HCT116 (cell line): Measurements from ENCODE around the gene CAMK2G. TPM values are rescaled to one million over a fixed set of nuclear protein-coding genes. Genes with fewer than 3 reads are reported as not detected.

Experiments used
- ATAC-seq: fragments of 200-7000 bp; cut with Tn5 transposase; 2 replicates; pipeline ENCODE4 v1.9.1; 2020; ENCODE audit warnings: mild to moderate bottlenecking, moderate library complexity
- BruUV-seq: library from RNA; stranded (reverse); fragments of 400-500 nt; replicated peaks from 2 replicates; lab custom pipeline; 2021; lab: Mats Ljungman, UMichigan
- CTCF ChIA-PET: fragments of 300-600 bp; sonication (Branson Sonifier 250); formaldehyde crosslinking; loops from one replicate; lab custom pipeline; 2021; ENCODE audit warnings: antibody characterized with exemption; lab: Charles Lee
- POLR2A ChIA-PET: fragments of 300-600, 350-600 bp; sonication (Branson Sonifier 250); formaldehyde crosslinking; loops from one replicate; lab custom pipeline; 2021; ENCODE audit warnings: antibody characterized with exemption; lab: Charles Lee
- RAD21 ChIA-PET, 2 experiments: fragments of 300-600 bp; sonication (Branson Sonifier 250); formaldehyde crosslinking; loops; one replicate each; lab custom pipeline; 2023; ENCODE audit warnings: low total read pairs in 2 of 2; ENCODE audit not compliant: uncharacterized antibody in 2 of 2, unreplicated experiment in 2 of 2, low non-redundant PET in 1 of 2; lab: Charles Lee
- DNase-seq: peaks from one replicate; pipeline ENCODE4 v3.0.0-alpha.2; 2010; ENCODE audit warnings: low read depth, low spot score
- H2AFZ ChIP-seq: fragments of 200-600 bp; shearing (Covaris generic), sonication (generic); 2 replicates; pipeline ENCODE4 v1.6.1; 2017; ENCODE audit warnings: low read depth, mixed run types, mixed read lengths, antibody characterized with exemption, low read length; ENCODE audit not compliant: poor library complexity, severe bottlenecking
- H3K27ac ChIP-seq: 2 replicates; pipeline ENCODE4 v1.5.1; 2012; ENCODE audit warnings: low read depth, low read length
- H3K27me3 ChIP-seq: fragments of 200-600 bp; sonication (generic); 2 replicates; pipeline ENCODE4 v1.6.1; 2016; ENCODE audit warnings: mixed run types, low read length, mixed read lengths; ENCODE audit not compliant: insufficient read depth
- H3K36me3 ChIP-seq, 2 experiments: fragments of 200-500 bp in 1 of 2; fragments of 200-600 bp in 1 of 2; sonication (Bioruptor generic) in 1 of 2; sonication (generic) in 1 of 2; 2 replicates each; pipeline versions ENCODE4 v1.5.1 to v1.6.1; 2014 to 2016; ENCODE audit warnings: low read length in 2 of 2, inconsistent platforms in 1 of 2, mixed read lengths in 1 of 2, mixed run types in 1 of 2; ENCODE audit not compliant: insufficient read depth in 2 of 2, control insufficient read depth in 1 of 2
- H3K4me1 ChIP-seq, 2 experiments: fragments of 200-600 bp in 1 of 2; sonication (generic) in 1 of 2; 2 replicates each; pipeline versions ENCODE4 v1.5.1 to v1.6.1; 2012 to 2017; ENCODE audit warnings: low read length in 2 of 2, inconsistent platforms in 1 of 2, mild to moderate bottlenecking in 1 of 2, mixed read lengths in 1 of 2, mixed run types in 1 of 2, moderate library complexity in 1 of 2; ENCODE audit not compliant: insufficient read depth in 2 of 2, control insufficient read depth in 1 of 2
- H3K4me2 ChIP-seq: fragments of 200-600 bp; sonication (generic); 2 replicates; pipeline ENCODE4 v1.6.1; 2017; ENCODE audit warnings: mixed run types, low read length, mixed read lengths
- H3K4me3 ChIP-seq, 2 experiments: fragments of 200-600 bp in 1 of 2; sonication (generic) in 1 of 2; replicated peaks in 1 of 2; 2 replicates each; pipeline ENCODE4 v1.5.1; 2011 to 2016; ENCODE audit warnings: low read length in 2 of 2, control low read depth in 1 of 2, low read depth in 1 of 2, mild to moderate bottlenecking in 1 of 2, mixed read lengths in 1 of 2, mixed run types in 1 of 2
- H3K79me2 ChIP-seq: fragments of 200-600 bp; sonication (generic); 2 replicates; pipeline ENCODE4 v1.6.1; 2017; ENCODE audit warnings: mild to moderate bottlenecking, mixed run types, low read length, moderate library complexity, mixed read lengths; ENCODE audit not compliant: insufficient read depth
- H3K9ac ChIP-seq: fragments of 200-600 bp; sonication (generic); 2 replicates; pipeline ENCODE4 v1.6.1; 2016; ENCODE audit warnings: low read length, mixed read lengths
- H3K9me2 ChIP-seq: fragments of 200-600 bp; sonication (generic), shearing (Covaris generic); 2 replicates; pipeline ENCODE4 v1.6.1; 2017; ENCODE audit warnings: mixed run types, mild to moderate bottlenecking, moderate library complexity; ENCODE audit not compliant: insufficient read depth
- H3K9me3 ChIP-seq, 2 experiments: fragments of 200-500 bp in 1 of 2; fragments of 200-600 bp in 1 of 2; sonication (Bioruptor generic) in 1 of 2; sonication (generic) in 1 of 2; 2 replicates each; pipeline ENCODE4 v1.6.1; 2014 to 2017; ENCODE audit warnings: low read length in 2 of 2, mixed read lengths in 2 of 2, inconsistent platforms in 1 of 2, low read depth in 1 of 2, mild to moderate bottlenecking in 1 of 2, mixed run types in 1 of 2, moderate library complexity in 1 of 2; ENCODE audit not compliant: control insufficient read depth in 1 of 2, insufficient read depth in 1 of 2
- H4K20me1 ChIP-seq: fragments of 200-600 bp; sonication (generic), shearing (Covaris generic); 2 replicates; pipeline ENCODE4 v1.6.1; 2017; ENCODE audit warnings: mixed run types, mild to moderate bottlenecking, moderate library complexity; ENCODE audit not compliant: insufficient read depth
- ATF3 ChIP-seq: IDR thresholded peaks from 2 replicates; pipeline ENCODE4 v1.6.1; 2012
- CEBPB ChIP-seq: IDR thresholded peaks from 2 replicates; pipeline ENCODE4 v1.6.1; 2012; ENCODE audit warnings: low read depth
- CTCF ChIP-seq, 3 experiments: fragments of 200-600 bp in 1 of 3; sonication (generic) in 1 of 3; IDR thresholded peaks in 2 of 3; conservative IDR thresholded peaks in 1 of 3; 2 replicates each; pipeline ENCODE4 v1.5.1; 2012 to 2017; ENCODE audit warnings: low read depth in 2 of 3, low read length in 2 of 3, antibody characterized with exemption in 1 of 3, borderline replicate concordance in 1 of 3, control low read depth in 1 of 3, mild to moderate bottlenecking in 1 of 3, mixed read lengths in 1 of 3, mixed run types in 1 of 3, moderate library complexity in 1 of 3; ENCODE audit not compliant: insufficient read depth in 1 of 3
- EGR1 ChIP-seq: IDR thresholded peaks from 2 replicates; pipeline ENCODE4 v1.6.1; 2012; ENCODE audit warnings: low read depth
- ELF1 ChIP-seq: IDR thresholded peaks from 2 replicates; pipeline ENCODE4 v1.6.1; 2012; ENCODE audit warnings: low read depth, borderline replicate concordance
- FOSL1 ChIP-seq: IDR thresholded peaks from 2 replicates; pipeline ENCODE4 v1.6.1; 2012; ENCODE audit warnings: low read depth
- JUND ChIP-seq: IDR thresholded peaks from 2 replicates; pipeline ENCODE4 v1.6.1; 2012
- MAX ChIP-seq: IDR thresholded peaks from 2 replicates; pipeline ENCODE4 v1.6.1; 2012
- POLR2A ChIP-seq: IDR thresholded peaks from 2 replicates; pipeline ENCODE4 v1.7.0; 2011; ENCODE audit warnings: borderline replicate concordance; ENCODE audit not compliant: insufficient read depth, insufficient read length; ENCODE audit errors: extremely low read depth
- REST ChIP-seq: IDR thresholded peaks from 2 replicates; pipeline ENCODE4 v1.6.1; 2012; ENCODE audit warnings: low read depth
- SIN3A ChIP-seq: IDR thresholded peaks from 2 replicates; pipeline ENCODE4 v1.6.1; 2012; ENCODE audit warnings: low read depth
- SRF ChIP-seq: IDR thresholded peaks from 2 replicates; pipeline ENCODE4 v1.6.1; 2012; ENCODE audit warnings: low read depth
- YY1 ChIP-seq: IDR thresholded peaks from 2 replicates; pipeline ENCODE4 v1.6.1; 2011; ENCODE audit warnings: low read length, low read depth, moderate library complexity, mild to moderate bottlenecking; ENCODE audit not compliant: insufficient replicate concordance; ENCODE audit errors: extremely low read depth
- ZFX ChIP-seq: fragments of 450-650 bp; IDR thresholded peaks from 2 replicates; pipeline ENCODE4 v1.6.1; 2017
- ZNF274 ChIP-seq: fragments of 200-500 bp; sonication (Bioruptor generic); IDR thresholded peaks from 2 replicates; pipeline ENCODE4 v1.6.1; 2014; ENCODE audit warnings: mild to moderate bottlenecking, low read depth, low read length, inconsistent platforms
- intact Hi-C: fragments of 100-400 bp; cut with micrococcal nuclease; formaldehyde crosslinking; loops from 2 replicates; pipeline ENCODE4 v1.10.0; 2022
- total RNA-seq: library from RNA; stranded (reverse); gene quantifications from one replicate; pipeline ENCODE4 v1.2.1, GENCODE V29; 2021; ENCODE audit not compliant: unreplicated experiment

The CAMK2G gene
- total RNA-seq, 1 experiment from 2014 or later = 28.3 TPM

- Histone ChIP-seq H3K27ac (no peak overlapping the region), H3K4me1 (peaks cover 0 to 9% of the 10 kb centered on the region in 2 experiments; a peak in 2 of 4 replicates), H3K36me3 (peaks cover 19 to 29% of the 10 kb centered on the region in 2 experiments; a peak in 3 of 4 replicates), H3K4me2 (no peak overlapping the region)
- RAD21 ChIA-PET = no interaction called here
- TF ChIP-seq YY1 = no peak
- TF ChIP-seq, all 23 proteins: peak for 0
- no peaks in the 10 kb centered on the region for H4K20me1 ChIP-seq
- intact Hi-C loops = no loop called here
- H3K9me2 ChIP-seq = no peaks in the 10 kb centered on the region
- CTCF ChIA-PET = no interaction called here
- no peaks in the 10 kb centered on the region for H3K27me3 ChIP-seq
- H3K9me3 ChIP-seq = no peaks in the 10 kb centered on the region
- POLR2A ChIA-PET = no interaction called here
- no peak for ATAC-seq
- no peak overlapping the region for H2AFZ ChIP-seq
- no peak for DNase-seq
- no peaks in the 10 kb centered on the region for H3K79me2 ChIP-seq
- no peak overlapping the region for H3K4me3 ChIP-seq
- no TSS peak for BruUV-seq
- no peak overlapping the region for H3K9ac ChIP-seq
Observed at GRCh38 chr10:73839276-73839966, 34.9 kb downstream of the CAMK2G start.

GRCh38 chr10:73838827-73839226 lies 35.5 kb downstream of the CAMK2G start:
- POLR2A ChIA-PET = interaction anchor here (0.6 kb wide), 1 partner anchor 27 kb away, joined by 3 read pairs; no protein-coding TSS in a partner anchor
- RAD21 ChIA-PET = no interaction called here
- Histone ChIP-seq H3K36me3 (peaks cover 19 to 28% of the 10 kb centered on the region in 2 experiments; a peak in 3 of 4 replicates), H3K27me3 (no peaks in the 10 kb centered on the region), H3K4me3 (no peak overlapping the region), H2AFZ (no peak overlapping the region), H3K79me2 (no peaks in the 10 kb centered on the region), H4K20me1 (no peaks in the 10 kb centered on the region), H3K27ac (no peak overlapping the region), H3K9me2 (no peaks in the 10 kb centered on the region), H3K9me3 (no peaks in the 10 kb centered on the region), H3K4me1 (peaks cover 0 to 9% of the 10 kb centered on the region in 2 experiments; a peak in 2 of 4 replicates), H3K9ac (no peak overlapping the region), H3K4me2 (no peak overlapping the region)
- intact Hi-C loops = no loop called here
- DNase-seq = no peak
- BruUV-seq = no TSS peak
- CTCF ChIA-PET = no interaction called here
- peak; percentile 54 for ATAC-seq
- no peak for TF ChIP-seq ELF1
- TF ChIP-seq MAX = no peak
- TF ChIP-seq ZFX = no peak
- no peak for TF ChIP-seq CEBPB
- no peak for TF ChIP-seq YY1
- TF ChIP-seq ATF3 = no peak
- no peak for TF ChIP-seq SRF
- TF ChIP-seq EGR1 = no peak
- TF ChIP-seq ZNF274 = no peak
- no peak for TF ChIP-seq CTCF (IDR thresholded peaks at IDR 0.05 in 2 of 3, conservative IDR thresholded peaks at IDR 0.05 in 1 of 3; ENCODE audit: borderline replicate concordance in 1 of 3, insufficient read depth in 1 of 3, low read depth in 2 of 3, low read length in 2 of 3)
- TF ChIP-seq JUND = no peak
- TF ChIP-seq SIN3A = no peak
- TF ChIP-seq REST = no peak
- no peak for TF ChIP-seq FOSL1
- no peak for TF ChIP-seq POLR2A
